GM23338 (cell line): ENCODE data around the gene RYR3. TPM values are rescaled to one million over a fixed set of nuclear protein-coding genes. Genes with fewer than 3 reads are reported as not detected.

ENCODE experiments used
- ATAC-seq: fragments of 200-7000 bp; cut with Tn5 transposase; 3 replicates; pipeline ENCODE4 v1.9.1; 2020
- DNase-seq: peaks from one replicate; pipeline ENCODE4 v3.0.0-alpha.2; 2015; ENCODE audit warnings: low spot score
- H2AFZ ChIP-seq: fragments of 200-600 bp; sonication (generic); 2 replicates; pipeline ENCODE4 v1.8.0; 2016; ENCODE audit warnings: antibody characterized with exemption, mild to moderate bottlenecking, moderate library complexity
- H3F3A ChIP-seq: fragments of 200-600 bp; sonication (generic); replicated peaks from 2 replicates; pipeline ENCODE4 v1.8.0; 2017; ENCODE audit warnings: antibody characterized with exemption, mixed run types, low read depth
- H3K27ac ChIP-seq: fragments of 200-600 bp; sonication (generic); 2 replicates; pipeline ENCODE4 v1.6.1; 2016; ENCODE audit warnings: low read depth
- H3K27me3 ChIP-seq: fragments of 200-600 bp; sonication (generic); 2 replicates; pipeline ENCODE4 v1.8.0; 2016; ENCODE audit warnings: mild to moderate bottlenecking, mixed run types, moderate library complexity; ENCODE audit not compliant: insufficient read depth
- H3K36me3 ChIP-seq: fragments of 200-600 bp; sonication (generic); 2 replicates; pipeline ENCODE4 v1.8.0; 2016; ENCODE audit warnings: mild to moderate bottlenecking; ENCODE audit not compliant: insufficient read depth
- H3K4me1 ChIP-seq: fragments of 200-600 bp; sonication (generic); 2 replicates; pipeline ENCODE4 v1.8.0; 2016; ENCODE audit warnings: mild to moderate bottlenecking, moderate library complexity; ENCODE audit not compliant: insufficient read depth
- H3K4me2 ChIP-seq: fragments of 200-600 bp; sonication (generic); 2 replicates; pipeline ENCODE4 v1.7.1; 2017; ENCODE audit warnings: mixed run types
- H3K4me3 ChIP-seq: fragments of 200-600 bp; sonication (generic); 2 replicates; pipeline ENCODE4 v1.6.1; 2016; ENCODE audit warnings: mixed run types
- H3K79me2 ChIP-seq: fragments of 200-600 bp; sonication (generic); replicated peaks from 2 replicates; pipeline ENCODE4 v1.8.0; 2017; ENCODE audit warnings: mild to moderate bottlenecking; ENCODE audit not compliant: insufficient read depth
- H3K9me2 ChIP-seq: fragments of 200-600 bp; sonication (generic); 2 replicates; pipeline ENCODE4 v1.8.0; 2017; ENCODE audit not compliant: insufficient read depth
- H4K20me1 ChIP-seq: fragments of 200-600 bp; sonication (generic); replicated peaks from 2 replicates; pipeline ENCODE4 v1.8.0; 2017; ENCODE audit warnings: mild to moderate bottlenecking; ENCODE audit not compliant: insufficient read depth
- H3K27ac Mint-ChIP-seq: 2 replicates; pipeline ENCODE4 v1.8.0; 2020; ENCODE audit warnings: inconsistent platforms, mild to moderate bottlenecking, moderate library complexity, mixed read lengths
- H3K27me3 Mint-ChIP-seq: 3 replicates; pipeline ENCODE4 v1.8.0; 2022; ENCODE audit warnings: low read depth, mild to moderate bottlenecking, moderate library complexity, mixed read lengths, inconsistent platforms; ENCODE audit not compliant: insufficient read depth, poor library complexity
- H3K36me3 Mint-ChIP-seq: 3 replicates; pipeline ENCODE4 v1.8.0; 2021; ENCODE audit warnings: low read depth, mild to moderate bottlenecking, inconsistent platforms, moderate library complexity, mixed read lengths
- H3K4me1 Mint-ChIP-seq: 3 replicates; pipeline ENCODE4 v1.8.0; 2020; ENCODE audit warnings: mild to moderate bottlenecking, inconsistent platforms, mixed read lengths
- H3K4me3 Mint-ChIP-seq: 3 replicates; pipeline ENCODE4 v1.8.0; 2021; ENCODE audit warnings: moderate library complexity, mild to moderate bottlenecking, inconsistent platforms, mixed read lengths
- H3K9me3 Mint-ChIP-seq: 3 replicates; pipeline ENCODE4 v1.8.0; 2020; ENCODE audit warnings: moderate library complexity, mild to moderate bottlenecking, inconsistent platforms, mixed read lengths
- CREB1 ChIP-seq: fragments of 250-450 bp; sonication (Bioruptor Pico); IDR thresholded peaks from 2 replicates; pipeline ENCODE4 v1.5.0; 2020; ENCODE audit warnings: low read depth, mild to moderate bottlenecking, moderate library complexity
- EZH2 ChIP-seq: fragments of 200-600 bp; sonication (generic); IDR thresholded peaks from one replicate; pipeline ENCODE4 v1.8.0; 2017; ENCODE audit warnings: antibody characterized with exemption, mild to moderate bottlenecking, low read depth; ENCODE audit not compliant: unreplicated experiment
- EZH2phosphoT487 ChIP-seq: fragments of 200-600 bp; sonication (generic); IDR thresholded peaks from one replicate; pipeline ENCODE4 v1.8.1; 2018; ENCODE audit warnings: antibody characterized with exemption; ENCODE audit not compliant: unreplicated experiment
- NANOG ChIP-seq: IDR thresholded peaks from 2 replicates; pipeline ENCODE4 v1.6.1; 2016; ENCODE audit warnings: antibody characterized with exemption, borderline replicate concordance
- POLR2AphosphoS5 ChIP-seq: IDR thresholded peaks from 2 replicates; pipeline ENCODE4 v1.6.1; 2016; ENCODE audit warnings: antibody characterized with exemption, low read depth
- STAT1 ChIP-seq: IDR thresholded peaks from one replicate; pipeline ENCODE4 v1.6.1; 2016; ENCODE audit warnings: antibody characterized with exemption; ENCODE audit not compliant: unreplicated experiment
- ZNF114 ChIP-seq: fragments of 250-450 bp; sonication (Bioruptor Pico); IDR thresholded peaks from 2 replicates; pipeline ENCODE4 v1.5.0; 2020; ENCODE audit warnings: mild to moderate bottlenecking, moderate library complexity
- ZNF331 ChIP-seq: fragments of 250-450 bp; sonication (Bioruptor Pico); IDR thresholded peaks from 2 replicates; pipeline ENCODE4 v1.5.0; 2020; ENCODE audit warnings: low read depth, mild to moderate bottlenecking, moderate library complexity
- polyA plus RNA-seq: library from polyadenylated mRNA; unstranded; fragments of >200 nt; fragmentation: Nextera tagmentation; extraction: Ambion mirVana; gene quantifications from 2 replicates; pipeline ENCODE4 v1.2.1, GENCODE V29; 2016
- total RNA-seq: library from RNA; depleted of rRNA; stranded (reverse); fragments of >200 nt; shearing (Covaris generic); gene quantifications from 2 replicates; pipeline ENCODE4 v1.2.3, GENCODE V29; 2014
- TF ChIP-seq, protein P1 (sequence below): IDR thresholded peaks from 2 replicates; pipeline ENCODE4 v1.6.1; 2016; ENCODE audit warnings: antibody characterized with exemption
- TF ChIP-seq, protein P2 (sequence below): IDR thresholded peaks from one replicate; pipeline ENCODE4 v1.6.1; 2018; ENCODE audit warnings: antibody characterized with exemption; ENCODE audit not compliant: unreplicated experiment
- TF ChIP-seq, protein P3 (sequence below), 2 experiments: fragments of 200-600 bp in 1 of 2; sonication (generic) in 1 of 2; conservative IDR thresholded peaks; 2 replicates each; pipeline versions ENCODE4 v1.5.1 to v1.6.1; 2016 to 2017; ENCODE audit warnings: antibody characterized with exemption in 2 of 2, low read depth in 2 of 2, mild to moderate bottlenecking in 2 of 2, moderate library complexity in 1 of 2

RYR3 gene
- total and polyA plus RNA-seq, 2 experiments from 2014 or later: 1.1 to 1.2 TPM

DNA sequence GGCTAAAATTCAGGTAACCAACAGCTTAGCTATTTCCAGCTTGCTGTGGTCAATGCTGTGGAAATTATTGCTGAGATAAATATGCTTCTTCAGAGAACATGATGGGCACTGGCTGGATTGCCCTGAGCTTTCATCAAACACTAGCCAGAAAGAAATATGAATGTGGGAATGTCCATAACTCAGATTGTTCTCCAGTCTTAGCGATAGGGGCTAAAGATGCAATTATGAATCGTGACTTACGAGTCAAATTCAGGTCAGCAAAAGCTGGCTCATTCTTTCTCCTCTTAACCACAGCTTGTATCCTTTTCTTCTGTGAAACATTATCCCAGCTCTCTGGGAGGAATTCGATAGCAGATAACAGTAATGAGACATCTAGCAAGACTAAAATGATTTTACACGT, 307.6 kb downstream of the RYR3 start:
- Histone ChIP-seq H3K79me2 (no peaks in the 10 kb centered on the region), H2AFZ (no peak overlapping the region), H3K4me1 (no peaks in the 10 kb centered on the region), H3K36me3 (no peaks in the 10 kb centered on the region), H3K4me2 (no peak overlapping the region), H3K4me3 (no peak overlapping the region), H3F3A (no peaks in the 10 kb centered on the region), H3K27me3 (no peaks in the 10 kb centered on the region), H3K27ac (no peak overlapping the region), H3K9me2 (peaks cover 12% of the 10 kb centered on the region), H4K20me1 (no peaks in the 10 kb centered on the region)
- Mint-ChIP-seq H3K27me3 (peaks cover 2% of the 10 kb centered on the region), H3K9me3 (no peaks in the 10 kb centered on the region), H3K4me1 (peaks cover under 1% of the 10 kb centered on the region; the same call in 1 of the 3 replicates), H3K36me3 (no peaks in the 10 kb centered on the region), H3K4me3 (no peak overlapping the region), H3K27ac (no peak overlapping the region)
- DNase-seq: no peak
- ATAC-seq: no peak
- TF ChIP-seq POLR2AphosphoS5 (no peak), NANOG (no peak), CREB1 (CRISPR knock-in tag) (no peak), ZNF114 (CRISPR knock-in tag) (no peak), EZH2phosphoT487 (no peak), EZH2 (no peak), STAT1 (no peak)
- TF ChIP-seq, protein P1, sequence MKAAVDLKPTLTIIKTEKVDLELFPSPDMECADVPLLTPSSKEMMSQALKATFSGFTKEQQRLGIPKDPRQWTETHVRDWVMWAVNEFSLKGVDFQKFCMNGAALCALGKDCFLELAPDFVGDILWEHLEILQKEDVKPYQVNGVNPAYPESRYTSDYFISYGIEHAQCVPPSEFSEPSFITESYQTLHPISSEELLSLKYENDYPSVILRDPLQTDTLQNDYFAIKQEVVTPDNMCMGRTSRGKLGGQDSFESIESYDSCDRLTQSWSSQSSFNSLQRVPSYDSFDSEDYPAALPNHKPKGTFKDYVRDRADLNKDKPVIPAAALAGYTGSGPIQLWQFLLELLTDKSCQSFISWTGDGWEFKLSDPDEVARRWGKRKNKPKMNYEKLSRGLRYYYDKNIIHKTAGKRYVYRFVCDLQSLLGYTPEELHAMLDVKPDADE: no peak
- TF ChIP-seq, protein P2, sequence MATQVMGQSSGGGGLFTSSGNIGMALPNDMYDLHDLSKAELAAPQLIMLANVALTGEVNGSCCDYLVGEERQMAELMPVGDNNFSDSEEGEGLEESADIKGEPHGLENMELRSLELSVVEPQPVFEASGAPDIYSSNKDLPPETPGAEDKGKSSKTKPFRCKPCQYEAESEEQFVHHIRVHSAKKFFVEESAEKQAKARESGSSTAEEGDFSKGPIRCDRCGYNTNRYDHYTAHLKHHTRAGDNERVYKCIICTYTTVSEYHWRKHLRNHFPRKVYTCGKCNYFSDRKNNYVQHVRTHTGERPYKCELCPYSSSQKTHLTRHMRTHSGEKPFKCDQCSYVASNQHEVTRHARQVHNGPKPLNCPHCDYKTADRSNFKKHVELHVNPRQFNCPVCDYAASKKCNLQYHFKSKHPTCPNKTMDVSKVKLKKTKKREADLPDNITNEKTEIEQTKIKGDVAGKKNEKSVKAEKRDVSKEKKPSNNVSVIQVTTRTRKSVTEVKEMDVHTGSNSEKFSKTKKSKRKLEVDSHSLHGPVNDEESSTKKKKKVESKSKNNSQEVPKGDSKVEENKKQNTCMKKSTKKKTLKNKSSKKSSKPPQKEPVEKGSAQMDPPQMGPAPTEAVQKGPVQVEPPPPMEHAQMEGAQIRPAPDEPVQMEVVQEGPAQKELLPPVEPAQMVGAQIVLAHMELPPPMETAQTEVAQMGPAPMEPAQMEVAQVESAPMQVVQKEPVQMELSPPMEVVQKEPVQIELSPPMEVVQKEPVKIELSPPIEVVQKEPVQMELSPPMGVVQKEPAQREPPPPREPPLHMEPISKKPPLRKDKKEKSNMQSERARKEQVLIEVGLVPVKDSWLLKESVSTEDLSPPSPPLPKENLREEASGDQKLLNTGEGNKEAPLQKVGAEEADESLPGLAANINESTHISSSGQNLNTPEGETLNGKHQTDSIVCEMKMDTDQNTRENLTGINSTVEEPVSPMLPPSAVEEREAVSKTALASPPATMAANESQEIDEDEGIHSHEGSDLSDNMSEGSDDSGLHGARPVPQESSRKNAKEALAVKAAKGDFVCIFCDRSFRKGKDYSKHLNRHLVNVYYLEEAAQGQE: no peak
- TF ChIP-seq, protein P3, sequence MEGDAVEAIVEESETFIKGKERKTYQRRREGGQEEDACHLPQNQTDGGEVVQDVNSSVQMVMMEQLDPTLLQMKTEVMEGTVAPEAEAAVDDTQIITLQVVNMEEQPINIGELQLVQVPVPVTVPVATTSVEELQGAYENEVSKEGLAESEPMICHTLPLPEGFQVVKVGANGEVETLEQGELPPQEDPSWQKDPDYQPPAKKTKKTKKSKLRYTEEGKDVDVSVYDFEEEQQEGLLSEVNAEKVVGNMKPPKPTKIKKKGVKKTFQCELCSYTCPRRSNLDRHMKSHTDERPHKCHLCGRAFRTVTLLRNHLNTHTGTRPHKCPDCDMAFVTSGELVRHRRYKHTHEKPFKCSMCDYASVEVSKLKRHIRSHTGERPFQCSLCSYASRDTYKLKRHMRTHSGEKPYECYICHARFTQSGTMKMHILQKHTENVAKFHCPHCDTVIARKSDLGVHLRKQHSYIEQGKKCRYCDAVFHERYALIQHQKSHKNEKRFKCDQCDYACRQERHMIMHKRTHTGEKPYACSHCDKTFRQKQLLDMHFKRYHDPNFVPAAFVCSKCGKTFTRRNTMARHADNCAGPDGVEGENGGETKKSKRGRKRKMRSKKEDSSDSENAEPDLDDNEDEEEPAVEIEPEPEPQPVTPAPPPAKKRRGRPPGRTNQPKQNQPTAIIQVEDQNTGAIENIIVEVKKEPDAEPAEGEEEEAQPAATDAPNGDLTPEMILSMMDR (conservative IDR thresholded peaks at IDR 0.05; ENCODE audit: low read depth in 2 of 2): no peak

DNA sequence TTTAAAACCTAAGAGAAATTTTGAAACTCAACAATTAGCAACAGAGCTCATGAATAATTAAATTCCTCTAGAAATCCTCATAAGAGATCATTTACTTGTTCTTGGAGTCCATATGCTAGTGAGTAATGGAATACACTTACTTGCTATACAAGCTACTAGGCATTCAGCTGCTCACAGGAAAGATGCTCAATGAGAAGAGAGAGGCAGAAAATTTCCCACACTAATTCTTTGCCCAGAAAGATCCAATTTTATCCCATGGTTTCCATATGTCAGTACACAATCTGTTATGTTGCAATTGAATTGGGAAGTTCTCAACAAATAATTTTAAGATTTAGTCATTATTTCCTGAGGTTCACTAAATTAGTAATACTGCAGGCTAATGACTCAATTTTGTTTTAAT, 310.4 kb downstream of the RYR3 start:
- peaks cover 10% of the 10 kb centered on the region for H3K9me2 ChIP-seq
- no peaks in the 10 kb centered on the region for H4K20me1 ChIP-seq
- no peak overlapping the region for H3K27ac ChIP-seq
- H2AFZ ChIP-seq: no peak overlapping the region
- H3K79me2 ChIP-seq: no peaks in the 10 kb centered on the region
- Mint-ChIP-seq H3K27me3 (no peaks in the 10 kb centered on the region), H3K27ac (no peak overlapping the region), H3K9me3 (peaks cover 14% of the 10 kb centered on the region), H3K4me1 (peaks cover 17% of the 10 kb centered on the region; the same call in 2 of the 3 replicates), H3K36me3 (peaks cover 8% of the 10 kb centered on the region), H3K4me3 (no peak overlapping the region)
- H3K36me3 ChIP-seq: no peaks in the 10 kb centered on the region
- H3K4me2 ChIP-seq: no peak overlapping the region
- no peak for ATAC-seq
- H3F3A ChIP-seq: no peaks in the 10 kb centered on the region
- no peaks in the 10 kb centered on the region for H3K27me3 ChIP-seq
- no peak overlapping the region for H3K4me3 ChIP-seq
- H3K4me1 ChIP-seq: peaks cover 8% of the 10 kb centered on the region
- DNase-seq: no peak
- TF ChIP-seq ZNF114 (CRISPR knock-in tag) (no peak), STAT1 (no peak), EZH2phosphoT487 (no peak), NANOG (no peak), ZNF331 (CRISPR knock-in tag) (no peak), EZH2 (no peak), POLR2AphosphoS5 (no peak), CREB1 (CRISPR knock-in tag) (no peak)
- TF ChIP-seq, protein P2: no peak
- TF ChIP-seq, protein P1: no peak
